Measurements from ENCODE around the gene ENTHD1. TPM values are rescaled to one million over a fixed set of nuclear protein-coding genes. Genes with fewer than 3 reads are reported as not detected.
"Not testable (repeated sequence)": the region's sequence is repeated elsewhere in the genome, so short reads cannot be mapped to it uniquely, and the experiment has no call there.

The ENTHD1 gene
- total RNA-seq, 3 donors from 2014 or later = not detected

DNA sequence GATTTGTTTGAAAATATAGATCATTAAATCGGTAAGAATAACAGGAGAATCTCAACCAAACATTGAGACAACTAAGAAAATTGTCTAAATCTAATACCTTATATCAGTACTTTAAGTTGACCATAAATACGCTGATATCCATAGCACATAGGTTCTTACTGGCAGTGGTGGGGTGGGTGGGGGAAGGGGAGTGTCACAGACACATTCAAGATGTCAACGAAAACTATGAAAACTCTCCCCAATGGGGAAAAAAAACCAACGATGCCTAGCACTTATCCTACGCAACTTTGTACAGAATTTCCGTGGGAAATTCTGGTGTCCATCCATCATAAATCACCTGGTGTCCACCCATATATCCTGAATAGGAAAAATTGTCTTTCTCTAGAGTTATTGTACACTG is 13.5 kb upstream of the ENTHD1 start:
- DNase-seq (ENCODE audit: low spot score in 2 of 2) = no peak
- Histone ChIP-seq H3K4me3 (no peak overlapping the region), H3K36me3 (no peaks in the 10 kb centered on the region), H3K9me3 (no peaks in the 10 kb centered on the region), H3K27me3 (no peaks in the 10 kb centered on the region), H3K27ac (no peak overlapping the region), H3K4me1 (no peaks in the 10 kb centered on the region)
- intact Hi-C loops (cut with DNase I; ENCODE audit: low total_unique reads) = no loop called here
- TF ChIP-seq POLR2AphosphoS5 (IDR thresholded peaks at IDR 0.05) (no peak), POLR2A (IDR thresholded peaks at IDR 0.05) (no peak)
- TF ChIP-seq, protein P1, sequence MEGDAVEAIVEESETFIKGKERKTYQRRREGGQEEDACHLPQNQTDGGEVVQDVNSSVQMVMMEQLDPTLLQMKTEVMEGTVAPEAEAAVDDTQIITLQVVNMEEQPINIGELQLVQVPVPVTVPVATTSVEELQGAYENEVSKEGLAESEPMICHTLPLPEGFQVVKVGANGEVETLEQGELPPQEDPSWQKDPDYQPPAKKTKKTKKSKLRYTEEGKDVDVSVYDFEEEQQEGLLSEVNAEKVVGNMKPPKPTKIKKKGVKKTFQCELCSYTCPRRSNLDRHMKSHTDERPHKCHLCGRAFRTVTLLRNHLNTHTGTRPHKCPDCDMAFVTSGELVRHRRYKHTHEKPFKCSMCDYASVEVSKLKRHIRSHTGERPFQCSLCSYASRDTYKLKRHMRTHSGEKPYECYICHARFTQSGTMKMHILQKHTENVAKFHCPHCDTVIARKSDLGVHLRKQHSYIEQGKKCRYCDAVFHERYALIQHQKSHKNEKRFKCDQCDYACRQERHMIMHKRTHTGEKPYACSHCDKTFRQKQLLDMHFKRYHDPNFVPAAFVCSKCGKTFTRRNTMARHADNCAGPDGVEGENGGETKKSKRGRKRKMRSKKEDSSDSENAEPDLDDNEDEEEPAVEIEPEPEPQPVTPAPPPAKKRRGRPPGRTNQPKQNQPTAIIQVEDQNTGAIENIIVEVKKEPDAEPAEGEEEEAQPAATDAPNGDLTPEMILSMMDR (IDR thresholded peaks at IDR 0.05) = no peak

DNA sequence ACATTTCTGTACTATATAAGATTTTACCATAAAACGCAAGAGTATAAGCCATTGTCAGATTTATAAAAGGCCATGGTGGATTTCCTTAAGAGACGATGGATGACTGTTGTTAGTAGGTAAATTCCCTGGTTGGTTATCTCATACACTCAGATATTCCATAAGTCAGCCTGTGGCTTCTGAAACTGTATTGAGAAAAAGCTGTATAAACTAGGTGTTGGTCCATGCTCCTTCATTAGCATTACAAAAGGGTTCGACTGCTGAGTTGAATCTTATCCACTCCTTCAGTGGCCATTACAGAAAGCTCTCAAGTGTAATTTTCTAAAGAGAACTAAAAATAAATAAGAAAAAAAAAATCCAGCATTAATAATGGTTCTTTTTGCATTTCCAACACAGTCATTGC is 12.6 kb upstream of the ENTHD1 start:
- H3K4me3 ChIP-seq = no peak overlapping the region
- TF ChIP-seq POLR2A (IDR thresholded peaks at IDR 0.05) = no peak
- TF ChIP-seq POLR2AphosphoS5 (IDR thresholded peaks at IDR 0.05) = no peak
- no peaks in the 10 kb centered on the region for H3K4me1 ChIP-seq
- H3K27ac ChIP-seq = no peak overlapping the region
- H3K9me3 ChIP-seq = no peaks in the 10 kb centered on the region
- no peaks in the 10 kb centered on the region for H3K36me3 ChIP-seq
- intact Hi-C loops (cut with DNase I; ENCODE audit: low total_unique reads) = no loop called here
- DNase-seq (ENCODE audit: low spot score in 2 of 2) = no peak
- no peaks in the 10 kb centered on the region for H3K27me3 ChIP-seq

GRCh38 chr22:39905687-39906086 is 12.1 kb upstream of the ENTHD1 start:
- Histone ChIP-seq H3K36me3 (no peaks in the 10 kb centered on the region), H3K27ac (no peak overlapping the region), H3K4me1 (no peaks in the 10 kb centered on the region), H3K27me3 (no peaks in the 10 kb centered on the region), H3K4me3 (no peak overlapping the region), H3K9me3 (no peaks in the 10 kb centered on the region)
- no peak for DNase-seq (ENCODE audit: low spot score in 2 of 2)
- TF ChIP-seq POLR2A (IDR thresholded peaks at IDR 0.05) (no peak), POLR2AphosphoS5 (IDR thresholded peaks at IDR 0.05) (no peak)
- TF ChIP-seq, protein P1 (IDR thresholded peaks at IDR 0.05) = no peak
- intact Hi-C loops (cut with DNase I; ENCODE audit: low total_unique reads) = no loop called here

DNA sequence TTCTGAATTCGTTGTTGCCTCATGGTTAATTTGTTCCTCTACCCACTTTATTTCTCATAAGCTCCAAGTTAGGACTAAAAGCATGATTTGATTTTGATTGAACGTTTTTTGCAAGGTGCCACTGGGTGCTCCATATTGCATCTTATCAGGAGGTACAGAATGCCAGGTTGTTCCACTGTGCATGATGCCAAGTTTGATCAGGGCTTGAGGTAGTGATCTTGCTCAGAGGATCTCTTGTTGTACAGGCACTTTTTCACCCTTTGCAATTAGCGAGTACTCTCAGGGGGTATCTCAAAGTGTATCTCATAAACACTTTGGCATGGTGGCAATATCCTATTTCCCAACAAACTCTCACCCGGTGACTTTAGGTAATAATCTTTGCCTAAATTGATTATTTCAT is 11.3 kb upstream of the ENTHD1 start:
- H3K4me3 ChIP-seq = no peak overlapping the region
- no peak overlapping the region for H3K27ac ChIP-seq
- no peaks in the 10 kb centered on the region for H3K9me3 ChIP-seq
- intact Hi-C loops (cut with DNase I; ENCODE audit: low total_unique reads) = no loop called here
- no peaks in the 10 kb centered on the region for H3K36me3 ChIP-seq
- TF ChIP-seq POLR2A (IDR thresholded peaks at IDR 0.05) (no peak), POLR2AphosphoS5 (IDR thresholded peaks at IDR 0.05) (no peak)
- TF ChIP-seq, protein P1 (IDR thresholded peaks at IDR 0.05) = no peak
- no peaks in the 10 kb centered on the region for H3K27me3 ChIP-seq
- no peak for DNase-seq (ENCODE audit: low spot score in 2 of 2)
- no peaks in the 10 kb centered on the region for H3K4me1 ChIP-seq

GRCh38 chr22:39904024-39904423 is 10.5 kb upstream of the ENTHD1 start:
- intact Hi-C loops (cut with DNase I; ENCODE audit: low total_unique reads); H3K27me3 ChIP-seq; H3K4me3 ChIP-seq; H3K9me3 ChIP-seq; H3K36me3 ChIP-seq; H3K4me1 ChIP-seq; H3K27ac ChIP-seq; DNase-seq (ENCODE audit: low spot score in 2 of 2): not testable (repeated sequence)

GRCh38 chr22:39901565-39902146 is 8.1 kb upstream of the ENTHD1 start:
- intact Hi-C loops (cut with DNase I; ENCODE audit: low total_unique reads) = no loop called here
- no peaks in the 10 kb centered on the region for H3K27me3 ChIP-seq
- no peak for TF ChIP-seq POLR2AphosphoS5 (IDR thresholded peaks at IDR 0.05)
- TF ChIP-seq, protein P1 (IDR thresholded peaks at IDR 0.05) = no peak
- TF ChIP-seq POLR2A (IDR thresholded peaks at IDR 0.05) = no peak
- no peak overlapping the region for H3K27ac ChIP-seq
- no peak overlapping the region for H3K4me3 ChIP-seq
- no peaks in the 10 kb centered on the region for H3K36me3 ChIP-seq
- H3K4me1 ChIP-seq = no peaks in the 10 kb centered on the region
- DNase-seq (ENCODE audit: low spot score in 2 of 2) = no peak
- no peaks in the 10 kb centered on the region for H3K9me3 ChIP-seq

Data from breast epithelium (tissue), 4 donors.